Measurements from ENCODE around the gene FMNL1. TPM values are rescaled to one million over a fixed set of nuclear protein-coding genes. Genes with fewer than 3 reads are reported as not detected.
A peak's percentile ranks its signal among the peaks of the same experiment; 100 is the strongest.

Gene FMNL1
- total and polyA plus RNA-seq, 8 donors: 4.5 to 34.5 (median 10.0) TPM

DNA sequence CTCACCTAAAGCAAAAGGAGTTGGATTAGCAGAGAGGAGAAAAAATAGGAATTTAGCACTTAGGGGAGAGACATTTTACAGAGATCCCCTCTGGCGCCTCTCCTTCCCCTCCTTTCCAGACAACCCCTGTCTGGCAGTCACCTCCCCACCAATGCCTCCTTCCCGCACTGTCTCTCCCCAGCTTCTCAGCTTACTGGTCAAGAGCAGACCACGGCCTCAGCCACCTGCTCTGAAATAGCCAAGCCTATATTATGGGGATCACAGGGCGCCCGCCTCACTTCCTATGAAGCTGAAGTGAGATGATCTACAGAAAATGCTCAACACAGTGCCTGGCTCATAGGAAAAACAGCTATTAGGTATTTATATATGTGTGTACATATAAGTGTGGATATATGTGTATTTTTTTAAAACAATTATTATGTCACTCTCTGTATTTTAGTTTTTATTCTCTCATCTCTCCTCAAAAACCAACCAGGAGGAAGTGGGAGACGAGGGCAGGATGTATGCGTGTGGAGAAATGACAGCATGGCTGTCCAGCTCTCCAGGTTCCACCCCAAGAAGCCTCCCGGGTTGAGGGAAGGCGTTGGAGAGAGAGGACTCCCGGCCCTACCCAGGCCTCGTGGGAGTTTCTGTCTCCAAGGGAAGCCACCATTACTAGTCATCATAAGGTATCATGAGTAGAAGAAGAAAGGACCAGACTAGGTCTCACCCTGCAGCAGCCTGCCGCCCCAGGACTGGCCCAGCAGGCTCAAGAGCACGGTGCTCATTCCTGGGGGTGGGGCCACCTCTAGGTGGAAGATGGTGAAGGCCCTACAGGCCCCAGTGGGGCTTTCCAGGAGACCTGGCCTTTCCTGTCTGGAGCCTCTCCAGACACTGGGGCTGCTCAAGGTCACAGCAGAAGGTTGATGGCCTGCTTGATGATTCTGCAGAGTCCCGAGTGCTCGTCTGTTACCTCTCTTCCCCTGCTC lies 67.9 kb downstream of the FMNL1 start:
- no peak overlapping the region for H3K4me3 ChIP-seq
- DNase-seq: peak; percentile 13 to 46
- intact Hi-C loops (cut with DNase I; ENCODE audit: low total_unique reads): no loop called here
- H3K27me3 ChIP-seq: no peaks in the 10 kb centered on the region
- peaks cover 37 to 57% (median 57%) of the 10 kb centered on the region in 4 donors for H3K36me3 ChIP-seq
- peak overlapping the region; percentile 31 to 88 (median 85) for H3K27ac ChIP-seq
- peaks cover 70 to 93% (median 82%) of the 10 kb centered on the region in 4 donors for H3K4me1 ChIP-seq
- no peaks in the 10 kb centered on the region for H3K9me3 ChIP-seq
- no peak for TF ChIP-seq EP300 (IDR thresholded peaks at IDR 0.05)
- TF ChIP-seq, protein P1, sequence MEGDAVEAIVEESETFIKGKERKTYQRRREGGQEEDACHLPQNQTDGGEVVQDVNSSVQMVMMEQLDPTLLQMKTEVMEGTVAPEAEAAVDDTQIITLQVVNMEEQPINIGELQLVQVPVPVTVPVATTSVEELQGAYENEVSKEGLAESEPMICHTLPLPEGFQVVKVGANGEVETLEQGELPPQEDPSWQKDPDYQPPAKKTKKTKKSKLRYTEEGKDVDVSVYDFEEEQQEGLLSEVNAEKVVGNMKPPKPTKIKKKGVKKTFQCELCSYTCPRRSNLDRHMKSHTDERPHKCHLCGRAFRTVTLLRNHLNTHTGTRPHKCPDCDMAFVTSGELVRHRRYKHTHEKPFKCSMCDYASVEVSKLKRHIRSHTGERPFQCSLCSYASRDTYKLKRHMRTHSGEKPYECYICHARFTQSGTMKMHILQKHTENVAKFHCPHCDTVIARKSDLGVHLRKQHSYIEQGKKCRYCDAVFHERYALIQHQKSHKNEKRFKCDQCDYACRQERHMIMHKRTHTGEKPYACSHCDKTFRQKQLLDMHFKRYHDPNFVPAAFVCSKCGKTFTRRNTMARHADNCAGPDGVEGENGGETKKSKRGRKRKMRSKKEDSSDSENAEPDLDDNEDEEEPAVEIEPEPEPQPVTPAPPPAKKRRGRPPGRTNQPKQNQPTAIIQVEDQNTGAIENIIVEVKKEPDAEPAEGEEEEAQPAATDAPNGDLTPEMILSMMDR (IDR thresholded peaks at IDR 0.05): no peak
- TF ChIP-seq POLR2A (IDR thresholded peaks at IDR 0.05): no peak
- no peak for TF ChIP-seq POLR2AphosphoS5 (IDR thresholded peaks at IDR 0.05)
- WGBS, 5 donors: 59 to 70% (median 67%) methylated on average over 15 of the region's 15 CpGs

DNA sequence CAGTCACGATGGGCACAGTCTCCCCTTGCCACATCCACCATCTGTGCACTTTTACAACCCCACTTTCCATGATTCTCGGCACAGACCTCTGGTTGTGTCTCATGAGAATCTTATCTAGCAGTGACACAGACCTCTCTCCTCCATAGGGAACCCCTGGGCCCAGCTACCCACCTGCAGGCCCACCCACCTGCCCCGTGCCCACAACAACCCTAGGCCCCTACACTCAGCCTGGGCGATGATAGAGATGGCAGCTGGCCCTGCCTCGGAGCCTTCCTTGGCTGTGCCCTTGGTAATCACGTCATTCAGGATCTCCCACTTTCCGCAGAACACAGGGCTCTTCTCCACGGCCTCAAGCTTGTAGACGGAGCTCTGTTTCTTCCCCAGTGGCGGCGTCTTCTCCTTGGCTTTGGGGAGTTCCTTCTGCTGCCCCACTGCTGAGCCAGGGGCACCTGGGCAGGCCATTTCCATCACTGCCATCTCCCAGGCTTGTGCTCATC lies 68.6 kb downstream of the FMNL1 start:
- DNase-seq: no peak
- Histone ChIP-seq H3K4me1 (peaks cover 78 to 93% (median 85%) of the 10 kb centered on the region in 4 donors), H3K36me3 (peaks cover 30 to 50% (median 49%) of the 10 kb centered on the region in 4 donors), H3K27ac (peak overlapping the region in 4 of 5 donors; percentile 79 to 88 (median 86)), H3K27me3 (no peaks in the 10 kb centered on the region), H3K4me3 (no peak overlapping the region), H3K9me3 (no peaks in the 10 kb centered on the region)
- intact Hi-C loops (cut with DNase I; ENCODE audit: low total_unique reads): no loop called here
- 83 to 91% (median 86%) methylated on average over 11 of the region's 11 CpGs for WGBS, 5 donors
- TF ChIP-seq POLR2A (IDR thresholded peaks at IDR 0.05) (no peak), POLR2AphosphoS5 (IDR thresholded peaks at IDR 0.05) (no peak), EP300 (IDR thresholded peaks at IDR 0.05) (no peak)
- TF ChIP-seq, protein P1 (IDR thresholded peaks at IDR 0.05): no peak

DNA sequence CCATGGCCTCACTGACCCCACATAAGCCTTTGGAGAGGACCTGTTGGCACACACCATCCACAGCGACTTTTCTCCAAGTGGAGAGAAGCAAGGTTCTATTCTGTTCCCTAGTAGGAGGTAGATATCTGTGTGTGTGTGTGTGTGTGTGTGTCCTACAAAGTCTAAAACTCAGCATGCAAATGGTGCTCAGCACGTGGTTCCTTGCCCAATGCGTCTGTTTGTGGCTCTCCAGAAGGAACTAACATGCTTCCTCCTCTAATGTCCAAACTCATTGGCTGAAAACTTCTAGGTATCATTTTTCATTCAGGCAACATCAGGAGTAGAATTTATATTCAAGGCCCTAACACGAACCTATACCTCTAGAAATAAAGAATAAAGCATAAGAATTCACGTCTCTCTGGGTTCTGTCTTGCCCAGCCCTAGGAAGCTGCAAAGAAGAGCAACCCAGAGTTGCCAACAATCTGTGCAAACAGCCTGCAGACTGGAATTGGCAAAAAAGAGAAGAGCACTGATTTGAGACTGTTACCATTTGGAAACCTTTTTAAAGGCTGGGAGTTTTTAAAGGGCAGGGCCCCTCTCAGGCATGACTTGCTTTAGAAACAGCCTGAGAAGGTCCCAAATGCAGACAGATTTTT lies 69.6 kb downstream of the FMNL1 start:
- Histone ChIP-seq H3K36me3 (peaks cover 27 to 40% (median 40%) of the 10 kb centered on the region in 4 donors), H3K9me3 (no peaks in the 10 kb centered on the region), H3K4me1 (peaks cover 87 to 100% (median 94%) of the 10 kb centered on the region in 4 donors), H3K27ac (peak overlapping the region in 4 of 5 donors; percentile 79 to 88 (median 86)), H3K4me3 (no peak overlapping the region), H3K27me3 (no peaks in the 10 kb centered on the region)
- WGBS, 5 donors: 37 to 48% (median 45%) methylated on average over 5 of the region's 5 CpGs
- no peak for DNase-seq
- intact Hi-C loops (cut with DNase I; ENCODE audit: low total_unique reads): no loop called here
- TF ChIP-seq, protein P1 (IDR thresholded peaks at IDR 0.05): no peak
- peak in 1 of 3 donors; percentile 44 for TF ChIP-seq POLR2AphosphoS5 (IDR thresholded peaks at IDR 0.05)

DNA sequence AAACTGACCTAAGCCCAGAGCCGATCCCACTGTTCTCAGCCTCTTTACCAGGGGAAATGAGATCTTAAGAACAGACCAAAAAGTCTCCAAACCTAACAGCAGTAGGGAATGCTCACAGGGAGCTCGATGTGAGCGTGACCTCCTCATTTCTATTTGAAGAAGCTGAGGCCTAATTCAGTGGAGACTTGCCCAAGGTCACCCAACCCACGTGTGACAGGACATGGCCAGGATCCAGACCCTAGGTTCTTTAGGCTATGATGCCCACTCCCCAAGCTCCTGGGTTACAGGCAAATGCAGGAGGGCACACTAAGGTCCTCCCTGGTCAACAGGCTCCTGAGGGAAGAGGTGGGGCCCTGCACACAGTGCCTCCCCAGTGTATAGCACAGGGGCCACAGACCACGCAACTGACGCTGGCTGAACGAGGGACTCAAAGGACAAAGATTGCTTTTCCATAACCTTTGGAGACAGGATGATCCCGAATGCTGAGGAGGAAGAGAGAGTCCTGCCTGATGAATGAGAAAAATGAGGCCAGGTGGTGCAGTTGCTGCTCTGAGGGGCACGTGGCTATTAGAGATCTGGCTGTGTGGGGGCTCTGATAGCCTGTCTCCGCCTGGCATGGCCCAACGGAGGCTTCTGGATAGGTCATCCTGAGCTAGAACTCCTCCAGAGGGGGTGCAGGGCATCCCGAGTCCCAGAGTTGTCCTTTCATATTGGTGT lies 71.2 kb downstream of the FMNL1 start:
- Histone ChIP-seq H3K4me1 (peaks cover 96 to 100% (median 100%) of the 10 kb centered on the region in 4 donors), H3K27ac (peak overlapping the region; percentile 65 to 88 (median 85)), H3K36me3 (peaks cover 12 to 24% (median 24%) of the 10 kb centered on the region in 4 donors), H3K4me3 (no peak overlapping the region), H3K27me3 (no peaks in the 10 kb centered on the region), H3K9me3 (no peaks in the 10 kb centered on the region)
- TF ChIP-seq, protein P1 (IDR thresholded peaks at IDR 0.05): no peak
- TF ChIP-seq POLR2AphosphoS5 (IDR thresholded peaks at IDR 0.05) (no peak), POLR2A (IDR thresholded peaks at IDR 0.05) (no peak), EP300 (IDR thresholded peaks at IDR 0.05) (no peak)
- WGBS, 5 donors: 58 to 68% (median 63%) methylated on average over 10 to 12 of the region's 12 CpGs
- intact Hi-C loops (cut with DNase I; ENCODE audit: low total_unique reads): no loop called here
- no peak for DNase-seq

All from stomach (tissue), 9 donors.